ENCODE measurements around the gene ITM2A.

- TF ChIP-seq CTCF (IDR thresholded peaks at IDR 0.05) (no peak), POLR2AphosphoS5 (IDR thresholded peaks at IDR 0.05) (no peak), POLR2A (IDR thresholded peaks at IDR 0.05) (no peak)
Measured at GRCh38 chrX:79361192-79361870, 5.8 kb downstream of the ITM2A start.
